ENCODE measurements around the gene CHMP3. TPM values are rescaled to one million over a fixed set of nuclear protein-coding genes. Genes with fewer than 3 reads are reported as not detected.
"Not testable (repeated sequence)": the region's sequence is repeated elsewhere in the genome, so short reads cannot be mapped to it uniquely, and the experiment has no call there.

CHMP3 gene
- total RNA-seq, 4 donors from 2014 or later = 87.0 to 155 (median 129) TPM

DNA sequence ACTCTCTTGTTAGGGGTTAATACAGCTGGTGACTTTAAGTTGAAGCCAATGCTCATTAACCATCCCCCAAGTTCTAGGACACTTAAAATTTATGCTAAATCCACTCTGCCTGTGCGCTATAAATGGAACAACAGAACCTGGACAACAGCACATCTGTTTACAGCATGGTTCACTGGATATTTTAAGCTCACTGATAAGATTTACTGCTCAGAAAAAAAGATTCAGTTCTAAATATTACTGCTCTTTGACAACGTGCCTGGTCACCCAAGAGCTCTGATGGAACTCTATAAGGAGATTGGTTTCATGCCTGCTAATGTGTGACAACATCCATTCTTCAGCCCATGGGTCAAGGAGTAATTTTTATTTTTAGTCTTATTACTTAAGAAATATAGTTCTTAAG is 32.9 kb upstream of the CHMP3 start:
- no peak overlapping the region for H3K27ac ChIP-seq
- H3K27me3 ChIP-seq = no peaks in the 10 kb centered on the region
- TF ChIP-seq, protein P1, sequence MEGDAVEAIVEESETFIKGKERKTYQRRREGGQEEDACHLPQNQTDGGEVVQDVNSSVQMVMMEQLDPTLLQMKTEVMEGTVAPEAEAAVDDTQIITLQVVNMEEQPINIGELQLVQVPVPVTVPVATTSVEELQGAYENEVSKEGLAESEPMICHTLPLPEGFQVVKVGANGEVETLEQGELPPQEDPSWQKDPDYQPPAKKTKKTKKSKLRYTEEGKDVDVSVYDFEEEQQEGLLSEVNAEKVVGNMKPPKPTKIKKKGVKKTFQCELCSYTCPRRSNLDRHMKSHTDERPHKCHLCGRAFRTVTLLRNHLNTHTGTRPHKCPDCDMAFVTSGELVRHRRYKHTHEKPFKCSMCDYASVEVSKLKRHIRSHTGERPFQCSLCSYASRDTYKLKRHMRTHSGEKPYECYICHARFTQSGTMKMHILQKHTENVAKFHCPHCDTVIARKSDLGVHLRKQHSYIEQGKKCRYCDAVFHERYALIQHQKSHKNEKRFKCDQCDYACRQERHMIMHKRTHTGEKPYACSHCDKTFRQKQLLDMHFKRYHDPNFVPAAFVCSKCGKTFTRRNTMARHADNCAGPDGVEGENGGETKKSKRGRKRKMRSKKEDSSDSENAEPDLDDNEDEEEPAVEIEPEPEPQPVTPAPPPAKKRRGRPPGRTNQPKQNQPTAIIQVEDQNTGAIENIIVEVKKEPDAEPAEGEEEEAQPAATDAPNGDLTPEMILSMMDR (IDR thresholded peaks at IDR 0.05) = no peak
- TF ChIP-seq EP300 (IDR thresholded peaks at IDR 0.05) (no peak), POLR2A (IDR thresholded peaks at IDR 0.05) (no peak)
- H3K9me3 ChIP-seq = no peaks in the 10 kb centered on the region
- no peak for DNase-seq (ENCODE audit: low spot score in 2 of 2)
- peaks cover 0 to under 1% (median 0%) of the 10 kb centered on the region in 3 donors for H3K36me3 ChIP-seq
- H3K4me3 ChIP-seq = no peak overlapping the region
- WGBS, 2 donors = 62 to 63% methylated on average over 2 of the region's 2 CpGs
- no peaks in the 10 kb centered on the region for H3K4me1 ChIP-seq

DNA sequence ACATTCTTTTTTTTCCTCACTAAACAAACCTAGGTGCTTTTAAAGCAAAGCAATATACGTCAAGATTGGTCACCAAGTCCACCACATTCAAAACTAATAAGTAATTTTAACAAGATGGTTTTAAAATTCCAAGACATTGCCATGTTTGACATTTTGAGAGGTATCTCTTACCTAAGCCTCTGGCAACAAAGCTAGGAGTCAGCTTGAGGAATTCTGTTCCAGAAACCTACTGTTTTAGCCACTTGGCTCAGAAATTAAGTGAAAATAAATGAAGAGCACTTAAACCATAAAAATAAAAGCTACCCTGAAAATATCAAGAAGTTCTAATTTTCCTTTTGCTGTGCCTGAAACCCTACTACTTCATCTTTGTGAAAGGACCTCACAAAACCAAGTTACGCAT is 30.0 kb upstream of the CHMP3 start:
- Histone ChIP-seq H3K36me3 (no peaks in the 10 kb centered on the region), H3K4me3 (no peak overlapping the region), H3K27me3 (no peaks in the 10 kb centered on the region), H3K27ac (no peak overlapping the region), H3K4me1 (no peaks in the 10 kb centered on the region), H3K9me3 (no peaks in the 10 kb centered on the region)
- TF ChIP-seq EP300 (IDR thresholded peaks at IDR 0.05) (no peak), POLR2A (IDR thresholded peaks at IDR 0.05) (no peak)
- TF ChIP-seq, protein P1 (IDR thresholded peaks at IDR 0.05) = no peak
- WGBS, 2 donors = 83 to 87% methylated on average over 2 of the region's 2 CpGs
- DNase-seq (ENCODE audit: low spot score in 2 of 2) = no peak

DNA sequence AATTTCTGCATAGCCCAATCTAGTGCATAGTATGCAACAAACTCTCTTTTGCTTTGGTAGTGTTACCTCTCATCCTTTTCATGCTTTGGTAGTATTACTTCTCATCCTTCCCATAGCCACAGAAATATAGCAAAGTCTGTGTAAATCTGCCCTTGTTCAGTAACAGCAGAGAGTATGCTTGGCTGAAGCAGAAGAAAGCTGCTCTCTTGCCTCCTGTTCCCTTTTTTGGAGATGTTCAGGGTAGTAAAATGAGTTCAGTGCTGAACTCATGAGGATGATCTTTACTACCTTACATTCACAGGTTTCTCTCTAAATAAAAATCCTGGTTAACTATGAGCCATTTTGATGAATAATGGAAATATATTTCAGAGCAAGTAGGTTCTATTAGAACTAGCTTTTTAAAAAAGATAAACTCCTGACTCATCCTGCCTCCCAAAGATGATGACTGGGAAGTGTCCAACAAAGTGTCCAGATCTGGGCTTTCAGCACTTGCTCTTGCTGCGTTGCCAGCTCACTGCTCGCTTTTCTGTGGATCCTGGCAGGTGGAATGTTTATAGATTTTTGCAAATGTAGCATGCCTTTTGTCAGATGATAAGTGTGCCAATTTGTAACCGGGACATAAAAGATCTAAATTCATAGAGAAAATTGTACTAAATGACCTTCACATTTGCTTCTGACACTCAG is 29.4 kb upstream of the CHMP3 start:
- H3K4me1 ChIP-seq = no peaks in the 10 kb centered on the region

DNA sequence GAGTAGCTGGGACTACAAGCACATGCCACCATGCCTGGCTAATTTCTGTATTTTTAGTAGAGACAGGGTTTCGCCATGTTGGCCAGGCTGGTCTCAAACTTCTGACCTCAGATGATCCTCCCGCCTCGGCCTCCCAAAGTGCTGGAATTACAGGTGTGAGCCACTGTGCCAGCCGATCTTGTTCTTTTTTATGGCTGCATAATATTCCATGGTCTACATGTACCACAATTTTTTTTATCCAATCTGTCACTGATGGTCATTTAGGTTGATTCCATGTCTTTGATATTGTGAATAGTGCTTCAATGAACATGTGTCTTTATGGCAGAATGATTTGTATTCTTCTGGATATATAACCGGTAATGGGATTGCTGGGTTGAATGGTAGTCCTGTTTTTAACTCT is 26.5 kb upstream of the CHMP3 start:
- 95% methylated on average over 5 of the region's 5 CpGs for WGBS, 2 donors
- not testable (repeated sequence) for H3K27me3 ChIP-seq; H3K27ac ChIP-seq; DNase-seq (ENCODE audit: low spot score in 2 of 2); H3K4me3 ChIP-seq; H3K36me3 ChIP-seq; H3K4me1 ChIP-seq; H3K9me3 ChIP-seq

More for the DNA sequence above, 29.4 kb upstream of the CHMP3 start:
- DNase-seq (ENCODE audit: low spot score in 2 of 2) = no peak
- no peak overlapping the region for H3K27ac ChIP-seq
- TF ChIP-seq EP300 (IDR thresholded peaks at IDR 0.05) = no peak
- TF ChIP-seq, protein P1 (IDR thresholded peaks at IDR 0.05) = no peak
- TF ChIP-seq POLR2A (IDR thresholded peaks at IDR 0.05) = no peak
- H3K27me3 ChIP-seq = no peaks in the 10 kb centered on the region
- no peaks in the 10 kb centered on the region for H3K9me3 ChIP-seq
- no peak overlapping the region for H3K4me3 ChIP-seq
- WGBS, 2 donors = 66 to 69% methylated on average over 3 of the region's 3 CpGs
- no peaks in the 10 kb centered on the region for H3K36me3 ChIP-seq

DNA sequence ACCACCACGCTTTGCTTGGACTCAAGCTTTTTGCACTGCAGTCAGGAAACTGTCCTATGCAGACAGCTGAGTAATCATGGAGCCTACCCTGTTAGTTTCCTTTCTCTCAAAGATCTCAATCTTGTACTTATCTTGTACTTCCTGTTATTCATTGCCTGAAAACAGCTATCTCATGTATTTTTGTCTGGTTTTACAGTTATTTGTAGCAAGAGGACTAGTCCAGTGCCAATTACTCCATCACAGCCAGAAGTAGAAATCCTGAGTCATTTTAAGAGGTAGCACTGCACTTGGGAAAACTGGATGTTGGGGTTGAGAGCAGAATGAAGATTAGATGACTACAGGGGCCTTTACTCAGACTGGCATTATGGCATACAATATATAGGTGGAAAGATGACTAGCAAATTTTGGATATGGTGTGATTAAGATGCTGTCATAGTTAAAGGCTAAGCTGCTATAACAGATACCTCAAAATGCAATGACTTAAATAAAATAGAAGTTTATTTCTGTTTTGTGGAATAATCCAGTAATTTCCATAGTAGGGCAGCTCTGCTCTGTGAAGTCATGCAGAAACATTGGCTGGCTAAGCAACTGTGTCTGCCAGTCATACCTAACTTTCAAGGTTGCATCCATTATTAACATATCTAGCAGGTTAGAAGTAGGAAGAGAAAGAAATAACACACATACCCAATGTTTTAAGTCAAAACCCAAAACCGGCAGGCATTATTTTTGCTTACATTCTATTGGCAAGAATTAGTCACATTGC is 21.1 kb upstream of the CHMP3 start:
- H3K4me1 ChIP-seq = peaks cover 0 to 9% (median 0%) of the 10 kb centered on the region in 4 donors
- 76 to 77% methylated on average over 2 of the region's 2 CpGs for WGBS, 2 donors
- TF ChIP-seq, protein P1 (IDR thresholded peaks at IDR 0.05) = no peak
- TF ChIP-seq POLR2A (IDR thresholded peaks at IDR 0.05) (no peak), EP300 (IDR thresholded peaks at IDR 0.05) (peak in 1 of 2 donors; percentile 11)
- DNase-seq (ENCODE audit: low spot score in 2 of 2) = no peak
- no peaks in the 10 kb centered on the region for H3K9me3 ChIP-seq
- no peaks in the 10 kb centered on the region for H3K27me3 ChIP-seq
- H3K36me3 ChIP-seq = no peaks in the 10 kb centered on the region
- H3K27ac ChIP-seq = peak overlapping the region in 1 of 4 donors; percentile 26
- H3K4me3 ChIP-seq = no peak overlapping the region
